GM19238 (cell line): Measurements from ENCODE around the gene FATE1.
"Not testable (repeated sequence)": the region's sequence is repeated elsewhere in the genome, so short reads cannot be mapped to it uniquely, and the experiment has no call there.

Experiments
- DNase-seq: peaks from one replicate; pipeline ENCODE4 v3.0.0; 2011; ENCODE audit warnings: low spot score; ENCODE audit not compliant: insufficient read length

The FATE1 gene, protein sequence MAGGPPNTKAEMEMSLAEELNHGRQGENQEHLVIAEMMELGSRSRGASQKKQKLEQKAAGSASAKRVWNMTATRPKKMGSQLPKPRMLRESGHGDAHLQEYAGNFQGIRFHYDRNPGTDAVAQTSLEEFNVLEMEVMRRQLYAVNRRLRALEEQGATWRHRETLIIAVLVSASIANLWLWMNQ

DNA sequence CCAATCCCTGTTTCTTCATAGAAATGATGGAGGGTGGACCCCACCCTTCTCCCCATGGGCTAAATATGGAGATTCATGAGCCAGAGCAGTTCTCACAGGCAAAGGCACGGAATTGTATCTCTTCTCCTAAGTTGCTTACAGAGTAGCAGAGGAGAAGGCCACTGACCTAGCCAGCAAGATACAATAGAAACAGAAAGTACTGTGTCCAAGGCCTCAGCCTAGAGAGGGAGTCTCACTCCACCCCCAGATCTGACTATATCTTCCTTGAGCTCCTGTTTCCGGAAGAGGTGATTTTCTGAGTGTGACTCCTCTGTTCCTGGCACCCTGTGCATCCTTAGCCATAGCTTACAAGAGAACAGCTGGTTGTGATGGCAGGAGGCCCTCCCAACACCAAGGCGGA, at the start of gene FATE1:
Gene FATE1 (plus strand): TSS at position 284 of the 400 bp plus-strand sequence. CDS start 85 bp downstream, at position 369.
- DNase-seq: no peak

DNA sequence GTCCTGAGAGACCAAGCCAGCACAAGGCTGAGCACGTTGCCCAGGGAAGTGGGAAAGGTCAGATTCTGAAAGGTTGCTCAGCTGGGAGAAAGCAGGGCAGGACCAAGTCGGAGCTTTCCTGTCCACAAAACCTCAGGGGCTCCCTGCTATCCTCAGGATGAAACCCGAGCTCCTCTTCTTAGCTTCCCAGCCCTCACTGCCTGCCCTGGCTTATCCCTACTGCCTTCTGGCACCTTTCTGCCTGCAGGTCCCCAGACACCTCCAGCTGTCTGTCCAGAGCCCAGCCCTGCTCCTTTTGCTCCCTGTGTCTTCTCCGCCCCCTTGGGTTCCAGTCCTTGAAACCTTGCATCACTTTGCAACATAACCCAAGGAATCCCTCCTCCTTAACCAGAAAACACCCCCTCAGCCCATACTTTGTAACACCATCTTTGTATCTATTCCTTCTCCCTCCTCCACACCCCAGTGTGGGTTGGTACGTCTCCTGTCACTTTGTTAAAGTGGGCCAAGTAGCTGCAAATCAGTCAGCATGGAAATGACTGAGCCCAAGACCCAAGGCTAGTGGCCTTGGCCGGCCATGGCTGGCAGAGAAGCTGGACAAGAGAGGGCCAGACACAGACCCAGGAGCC, 40.6 kb upstream of the FATE1 start:
- no peak for DNase-seq

DNA sequence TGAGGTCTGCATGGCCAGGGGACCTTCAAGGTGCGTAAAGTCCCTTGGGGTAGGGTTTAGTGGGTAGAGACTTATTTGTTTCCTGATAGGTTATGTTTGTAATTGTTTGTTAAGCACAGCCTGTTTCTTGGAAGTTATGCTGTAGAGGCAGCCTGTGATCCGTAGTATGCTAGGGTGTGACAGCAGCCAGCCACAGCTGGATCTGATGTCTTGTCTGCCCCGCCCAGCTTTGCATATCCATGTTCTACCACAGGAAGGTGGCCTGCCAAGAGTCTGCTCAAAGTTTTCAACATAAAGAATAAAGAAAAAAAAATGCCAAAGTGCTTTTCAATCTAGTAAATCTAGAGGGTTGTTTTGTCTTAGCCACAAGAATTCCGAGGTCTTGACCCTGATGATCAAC, 39.6 kb upstream of the FATE1 start:
- DNase-seq: no peak

DNA sequence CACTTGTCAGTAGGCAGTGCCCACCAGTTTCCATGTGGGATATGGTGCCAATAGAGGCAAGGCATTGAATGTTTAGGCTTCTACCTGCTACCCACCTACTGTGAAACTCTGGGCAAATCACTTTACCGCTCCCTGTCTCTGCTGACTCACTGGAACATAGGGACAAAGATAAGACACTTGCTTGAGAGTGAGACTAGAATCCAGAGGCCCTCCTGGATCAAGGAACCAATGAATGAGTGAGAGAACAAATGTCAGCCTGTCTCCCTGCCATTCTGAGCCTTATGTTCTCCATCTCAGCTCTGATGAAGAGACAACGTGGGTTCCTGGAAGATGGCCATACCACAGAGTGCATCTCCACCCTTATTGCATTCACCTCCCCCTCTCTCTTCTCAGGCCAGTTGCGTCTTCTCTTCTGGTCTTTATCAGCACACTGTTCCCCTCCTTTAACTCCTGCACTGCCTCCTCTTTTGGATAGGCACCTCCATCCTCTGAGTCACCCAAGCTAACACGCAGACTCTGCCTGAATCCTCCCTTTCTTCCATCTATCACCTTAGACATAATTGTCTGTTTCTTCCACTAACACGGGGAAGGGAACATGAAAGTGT, 35.9 kb upstream of the FATE1 start:
- DNase-seq: no peak

DNA sequence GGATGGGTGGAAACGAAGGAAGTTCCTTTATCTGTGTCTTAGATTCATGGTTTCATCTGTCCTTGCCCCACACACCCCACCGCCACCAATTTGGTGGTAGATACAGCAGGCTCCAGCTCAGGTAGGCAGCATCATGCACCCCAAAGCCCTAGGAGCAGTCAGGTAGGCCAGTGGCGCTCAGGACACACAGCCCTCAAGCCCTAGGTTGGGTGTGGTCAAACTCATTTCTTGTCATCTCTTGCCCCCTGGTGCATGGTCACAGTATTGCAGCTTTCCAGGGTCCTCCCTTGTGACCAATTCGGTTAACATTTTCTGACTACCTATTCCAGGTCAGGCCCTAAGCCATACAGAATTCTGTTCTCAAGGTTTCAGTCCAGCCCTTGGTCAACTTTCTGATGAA, 35.0 kb upstream of the FATE1 start:
- peak; percentile 51 for DNase-seq

DNA sequence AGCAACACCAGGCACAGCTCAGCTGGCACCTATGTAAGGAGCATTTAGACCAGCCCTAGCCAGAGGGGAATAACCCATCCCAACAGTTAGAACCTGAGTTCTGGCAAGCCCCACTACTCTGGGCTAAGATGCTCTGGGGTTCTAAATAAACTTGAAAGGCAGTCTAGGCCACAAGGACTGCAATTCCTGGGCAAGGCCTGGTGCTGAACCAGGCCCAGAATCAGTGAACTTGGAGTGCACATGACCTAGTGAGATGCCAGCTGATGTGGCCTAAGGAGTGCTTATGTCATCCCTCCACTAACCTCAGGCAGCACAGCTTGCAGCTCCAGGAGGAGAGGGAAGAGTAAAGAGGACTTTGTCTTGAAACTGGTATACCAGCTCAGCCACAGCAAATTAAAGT, 28.2 kb upstream of the FATE1 start:
- DNase-seq: no peak

DNA sequence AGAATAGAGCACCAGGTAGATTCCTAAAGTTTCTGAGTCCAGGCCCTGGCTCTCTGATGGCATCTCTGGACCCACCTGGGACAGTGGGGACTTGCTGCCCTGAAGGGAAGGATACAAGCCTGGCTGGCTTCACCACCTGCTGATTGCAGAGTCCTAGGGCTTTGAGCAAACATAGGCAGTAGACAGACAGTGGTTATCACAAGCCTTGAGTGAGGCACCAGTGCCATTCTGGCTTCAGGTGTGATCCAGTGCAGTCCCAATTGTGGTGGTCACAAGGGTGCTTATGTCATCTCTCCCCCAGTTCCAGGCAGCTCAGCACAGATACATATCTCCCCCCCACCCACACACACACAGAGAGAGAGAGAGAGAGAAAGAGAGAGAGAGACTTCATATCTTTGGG, 27.1 kb upstream of the FATE1 start:
- no peak for DNase-seq

DNA sequence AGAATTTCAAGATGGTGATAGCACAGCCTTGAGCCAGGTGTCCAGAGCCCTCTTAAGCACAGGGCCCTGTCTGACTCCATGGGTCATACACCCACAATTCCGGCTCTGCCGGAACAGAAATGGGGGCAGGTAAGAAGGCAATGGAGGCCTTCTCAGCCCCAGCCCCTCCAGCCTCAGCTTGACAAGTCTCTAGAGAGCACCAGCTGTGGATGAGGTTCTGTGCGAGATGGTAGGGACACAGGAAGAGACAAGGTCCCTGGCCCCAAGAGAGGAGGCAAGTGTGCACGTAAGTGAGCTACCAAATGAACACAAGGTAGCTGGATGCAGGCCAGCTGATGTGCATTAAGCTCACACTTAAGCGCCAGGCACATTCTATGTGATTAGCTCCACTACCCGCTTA, 23.0 kb upstream of the FATE1 start:
- no peak for DNase-seq

DNA sequence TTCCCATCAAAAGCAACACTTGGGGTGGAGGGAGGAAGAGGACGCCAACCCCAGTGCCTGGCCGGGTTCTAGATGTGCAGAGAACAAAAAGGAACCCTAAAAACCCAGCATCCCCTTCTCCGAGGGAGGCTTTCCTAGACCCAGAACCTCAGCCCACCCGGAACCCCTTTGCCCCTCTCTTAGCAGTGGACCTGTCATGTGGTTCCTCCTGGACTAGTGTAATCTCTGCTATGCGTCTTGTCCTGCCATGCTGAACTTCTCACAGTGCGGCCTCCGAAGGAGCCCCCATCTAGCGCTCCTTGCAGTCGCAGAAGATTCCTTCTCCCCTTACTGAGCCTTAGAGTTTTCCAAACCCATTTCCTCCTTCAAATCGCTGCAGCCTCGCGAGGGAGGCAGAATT, 21.7 kb upstream of the FATE1 start:
- DNase-seq: no peak

DNA sequence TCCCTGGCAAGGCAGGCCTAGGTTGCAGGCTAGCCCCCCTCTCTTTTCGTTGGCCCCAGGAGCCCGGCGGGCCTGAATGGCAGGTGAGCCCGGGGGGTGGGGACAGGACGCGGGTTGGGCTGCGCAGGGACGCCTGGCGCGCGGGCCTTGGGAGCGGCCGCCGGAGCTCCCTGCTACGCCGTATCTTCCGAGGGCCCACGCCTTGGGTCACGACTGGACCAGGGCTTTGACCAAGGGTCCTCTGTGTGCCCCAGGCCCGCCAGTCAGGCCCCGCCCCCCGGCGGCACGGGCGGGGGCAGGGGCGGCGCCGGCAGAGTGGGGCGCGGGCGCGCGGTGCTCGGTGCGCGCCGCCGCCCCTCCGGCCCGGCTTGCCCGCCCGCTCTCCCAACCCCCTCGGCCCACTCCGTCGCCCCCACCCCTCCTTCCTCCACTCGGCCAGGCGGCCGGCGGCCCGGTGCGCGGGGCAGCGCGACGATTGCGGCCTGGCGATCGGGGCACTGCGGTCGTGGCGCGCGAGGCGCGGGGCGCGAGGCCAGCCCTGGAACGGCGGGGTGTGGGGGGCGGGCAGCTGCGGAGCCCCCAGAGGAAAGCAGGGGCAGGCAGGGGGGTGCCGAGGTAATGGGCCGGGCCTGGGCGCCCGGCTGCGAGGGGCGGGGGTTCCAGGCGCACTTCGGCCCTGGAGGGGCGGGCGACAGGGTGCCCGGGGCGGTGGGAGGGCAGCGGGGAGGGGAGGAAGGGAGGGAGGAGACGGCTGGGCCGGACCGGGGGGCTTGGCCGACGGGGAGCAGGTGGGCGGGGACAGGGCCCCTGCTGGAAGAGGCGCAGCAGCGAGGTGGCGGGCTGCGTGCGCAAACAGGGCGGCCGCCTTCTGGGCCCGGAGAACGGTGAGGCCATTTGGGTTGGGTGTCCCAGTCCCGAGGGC, 20.9 kb upstream of the FATE1 start, which contains the start of gene PRRG3:
Gene PRRG3 (plus strand): TSS at position 798 of the 922 bp plus-strand sequence. CDS start 3,357 bp downstream, outside the sequence.
- DNase-seq: no peak

DNA sequence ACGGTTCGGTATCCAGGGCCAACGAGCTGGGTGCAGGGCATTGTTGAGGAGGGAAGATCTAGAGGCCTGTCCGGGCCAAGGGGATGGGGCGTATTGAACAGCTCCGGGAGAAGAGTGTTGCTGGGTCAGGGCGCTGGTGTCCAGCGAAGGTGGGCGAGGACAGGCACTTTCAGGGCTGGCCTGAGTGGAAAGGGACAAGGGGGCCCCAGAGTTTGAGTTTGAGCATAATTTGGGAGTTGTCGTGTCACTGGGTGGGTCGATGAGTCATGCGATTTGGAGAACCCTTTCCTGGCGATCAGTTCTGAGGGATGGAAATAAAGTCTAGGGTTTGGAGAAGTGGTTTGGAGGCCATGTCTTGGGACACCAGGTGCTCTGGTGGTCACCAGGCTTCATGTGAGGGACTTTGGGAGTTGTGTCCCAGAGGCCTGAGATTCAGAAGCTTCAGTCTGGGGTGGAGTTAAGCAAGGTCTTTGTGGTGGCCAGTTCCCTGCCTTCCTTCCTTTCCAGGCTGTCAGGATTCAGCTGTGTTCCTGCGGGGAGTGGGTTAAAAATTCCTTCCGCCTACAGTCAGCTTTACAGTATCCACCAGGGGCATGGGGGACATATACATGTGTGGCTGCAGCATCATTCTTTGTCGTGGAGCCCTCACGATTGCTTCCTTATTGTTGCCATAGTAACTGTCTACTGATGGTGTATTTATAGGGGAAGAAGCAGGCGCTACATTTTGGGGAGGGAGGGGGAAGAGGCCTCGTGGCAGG, 20.1 kb upstream of the FATE1 start:
- no peak for DNase-seq

DNA sequence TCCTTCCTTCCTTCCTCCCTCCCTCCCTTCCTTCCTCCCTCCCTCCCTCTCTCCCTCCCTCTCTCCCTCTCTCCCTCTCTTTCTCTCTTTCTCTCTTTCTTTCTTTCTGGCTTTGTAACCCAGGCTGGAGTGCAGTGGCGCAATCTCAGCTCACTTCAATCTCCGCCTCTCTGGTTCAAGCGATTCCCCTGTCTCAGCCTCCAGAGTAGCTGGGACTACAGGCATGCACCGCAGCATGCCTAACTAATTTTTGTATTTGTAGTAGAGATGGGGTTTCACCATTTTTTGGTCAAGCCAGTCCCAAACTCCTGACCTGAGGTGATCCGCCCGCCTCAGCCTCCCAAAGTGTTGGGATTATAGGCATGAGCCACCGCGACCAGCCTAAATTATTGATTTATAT, 18.8 kb upstream of the FATE1 start:
- not testable (repeated sequence) for DNase-seq

DNA sequence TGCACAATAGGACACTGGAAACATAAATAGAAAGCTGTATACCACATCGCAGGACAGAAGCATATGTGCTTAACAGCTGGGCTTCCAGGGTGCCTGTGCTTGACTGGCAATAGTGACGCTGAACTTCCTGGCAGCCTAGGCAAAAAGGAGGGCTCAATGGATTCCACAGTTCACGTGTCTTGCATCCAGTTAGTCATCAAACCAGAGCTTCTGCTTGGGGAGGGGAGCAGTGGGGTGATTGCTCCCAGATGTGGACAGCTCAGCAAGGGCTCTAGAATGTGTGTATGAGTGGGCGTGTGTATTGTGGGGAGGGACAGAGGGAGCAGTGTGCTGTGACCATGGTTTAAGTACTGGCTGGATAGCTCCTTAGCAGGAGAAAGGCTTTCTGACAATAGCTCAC, 18.3 kb upstream of the FATE1 start:
- DNase-seq: no peak

DNA sequence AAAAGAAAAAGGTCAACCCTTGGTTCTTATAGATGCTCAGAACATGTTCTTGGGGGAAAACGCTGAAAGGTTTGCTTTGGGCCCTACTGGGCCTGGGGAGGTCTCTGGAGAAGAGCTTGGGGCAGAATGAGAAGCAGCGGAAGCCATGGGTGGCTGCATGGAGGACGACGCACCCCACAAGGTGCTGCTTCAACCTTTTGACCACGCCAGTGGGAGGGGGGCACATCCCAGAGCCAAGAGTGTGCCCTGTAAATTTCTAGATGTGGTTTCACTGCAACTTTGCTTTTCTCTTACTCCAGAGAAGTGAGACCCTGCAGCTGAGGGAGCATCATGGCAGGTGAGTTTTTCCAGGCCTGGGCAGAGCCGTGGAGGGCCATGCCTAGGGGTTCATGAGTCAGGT, 17.4 kb upstream of the FATE1 start:
- no peak for DNase-seq

DNA sequence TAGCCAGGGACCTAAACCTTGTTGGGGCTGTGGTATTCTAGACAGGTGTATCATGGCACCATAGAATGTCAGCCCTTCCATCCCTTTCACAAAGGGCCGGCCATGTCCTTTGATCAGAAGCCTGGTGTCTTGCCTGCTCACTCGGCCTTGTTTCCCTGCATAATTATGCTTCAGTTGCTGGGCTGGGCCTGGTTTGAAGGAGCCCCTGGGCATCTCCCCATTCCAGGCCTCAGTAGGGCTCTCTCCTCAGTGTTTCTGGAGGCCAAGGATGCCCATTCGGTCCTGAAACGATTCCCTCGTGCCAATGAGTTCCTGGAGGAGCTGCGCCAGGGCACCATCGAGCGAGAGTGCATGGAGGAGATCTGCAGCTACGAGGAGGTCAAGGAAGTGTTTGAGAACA, 16.1 kb upstream of the FATE1 start:
- no peak for DNase-seq

DNA sequence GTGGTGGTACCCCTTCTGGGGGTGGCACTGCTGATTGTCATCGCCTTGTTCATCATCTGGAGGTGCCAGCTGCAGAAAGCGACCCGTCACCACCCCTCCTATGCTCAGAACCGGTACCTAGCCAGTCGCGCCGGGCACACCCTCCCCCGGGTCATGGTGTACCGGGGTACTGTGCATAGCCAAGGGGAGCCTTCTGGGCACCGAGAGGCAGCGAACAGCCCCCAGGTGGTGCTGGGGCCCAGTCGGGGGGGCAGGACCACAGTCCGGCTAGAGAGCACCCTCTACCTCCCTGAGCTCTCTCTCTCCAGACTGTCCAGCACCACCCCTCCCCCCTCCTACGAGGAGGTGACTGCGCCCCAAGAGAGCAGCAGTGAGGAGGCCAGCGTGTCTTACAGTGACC, 15.3 kb upstream of the FATE1 start:
- no peak for DNase-seq

DNA sequence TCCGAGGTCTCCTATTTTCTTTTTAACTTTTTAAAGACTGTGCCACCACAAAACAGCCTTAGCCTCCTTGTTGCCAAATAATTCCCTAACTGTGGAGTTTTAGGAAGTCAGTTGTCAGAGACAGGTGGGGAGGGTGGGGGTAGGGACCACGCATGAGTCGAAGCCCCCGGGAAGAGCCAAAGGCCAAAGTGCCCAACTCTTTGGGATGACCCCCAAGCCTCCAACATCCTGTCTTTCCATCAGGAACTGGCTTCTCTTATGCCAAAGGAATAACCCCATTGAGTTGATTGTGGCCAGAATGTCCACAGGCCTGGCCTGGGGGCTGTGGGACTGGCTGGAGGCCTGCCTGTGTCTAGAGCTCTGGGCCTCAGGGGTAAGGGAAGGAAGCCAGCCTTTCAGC, 14.8 kb upstream of the FATE1 start:
- no peak for DNase-seq

DNA sequence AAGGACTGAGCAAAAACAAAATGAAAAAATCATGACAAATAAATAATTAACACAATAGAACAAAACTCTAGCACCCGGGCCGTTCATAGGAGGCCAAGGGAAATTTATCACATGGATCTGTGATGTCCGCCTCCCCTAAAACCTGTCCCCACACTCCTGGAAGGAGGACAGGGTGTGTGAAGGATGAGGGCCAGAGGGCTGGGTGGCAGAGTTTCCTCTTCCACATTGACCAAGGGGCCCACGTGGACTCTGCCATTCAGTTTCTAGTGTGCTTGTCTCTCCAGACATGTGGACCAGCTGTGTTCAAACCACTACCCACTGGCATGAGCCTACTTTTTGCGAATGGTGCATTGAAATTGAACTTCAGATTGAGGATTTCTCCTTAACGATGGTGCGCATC, 14.3 kb upstream of the FATE1 start:
- no peak for DNase-seq

DNA sequence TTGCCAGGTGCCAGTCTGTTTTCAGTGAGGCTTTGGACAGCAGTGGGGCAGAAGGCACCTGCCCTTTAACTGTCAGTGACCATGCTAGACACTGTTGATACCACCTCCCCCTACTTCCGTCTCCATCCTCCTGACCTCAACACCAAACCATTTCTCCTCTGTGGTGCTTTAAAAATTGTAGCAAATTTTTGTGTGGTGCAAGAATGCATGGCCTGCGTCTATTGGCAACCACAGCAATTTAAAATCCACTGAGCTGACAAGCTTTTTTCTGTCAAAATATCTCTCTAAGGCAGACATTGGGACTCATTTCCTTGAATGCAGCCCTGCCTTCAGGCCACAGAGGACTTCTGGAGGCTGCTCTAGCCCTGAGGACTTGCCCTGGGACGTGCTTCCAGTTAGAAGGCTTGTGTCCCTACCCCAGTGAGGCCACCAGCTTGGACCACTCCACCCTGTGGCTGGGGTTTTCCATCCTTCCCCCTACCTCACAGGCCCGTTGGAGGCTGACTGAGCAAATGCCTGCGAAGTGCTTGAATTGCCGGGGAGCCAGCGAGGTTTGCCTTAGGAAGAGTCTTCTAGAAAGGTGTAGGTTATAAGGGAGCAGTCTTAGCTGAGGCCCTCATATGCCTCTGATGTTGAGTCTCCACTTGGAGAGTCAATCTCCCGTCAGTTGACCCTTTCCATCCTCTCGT, 13.7 kb upstream of the FATE1 start:
- no peak for DNase-seq

DNA sequence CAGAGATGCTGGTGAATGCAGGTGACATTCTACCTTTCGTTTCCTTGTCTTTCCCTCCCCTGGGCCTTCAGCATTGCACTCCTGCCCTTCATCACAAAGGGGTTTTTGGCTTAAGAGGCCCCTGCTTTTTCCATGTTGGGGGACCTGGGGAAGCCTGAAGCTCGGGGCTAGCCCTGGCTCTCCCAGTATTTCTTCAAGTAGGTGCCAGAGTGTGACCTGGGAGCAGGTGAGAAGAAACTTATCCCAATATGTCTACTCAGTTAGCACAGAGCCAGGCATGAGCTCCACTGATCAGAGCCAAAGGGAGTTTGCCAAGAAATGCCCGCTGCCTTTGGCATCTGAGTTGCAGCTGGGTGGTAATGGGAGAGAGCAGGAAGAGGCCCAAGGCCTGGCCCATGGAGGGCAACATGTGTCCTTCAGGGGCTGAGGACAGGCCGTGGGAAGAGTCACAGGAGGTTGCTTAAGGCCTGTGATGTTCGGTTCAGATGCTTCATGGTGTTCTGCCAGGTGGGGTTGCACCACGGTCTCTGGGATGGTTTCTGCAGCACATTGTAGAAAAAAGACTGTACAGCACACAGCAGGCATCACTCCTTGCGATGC, 13.0 kb upstream of the FATE1 start:
- DNase-seq: no peak
